Right forelimb (tissue), 1 donor: ENCODE measurements around the gene NOD2.

Source experiments
- DNase-seq: peaks from one replicate; pipeline ENCODE4 v3.0.0-alpha.2; 2018

NOD2 gene

DNA sequence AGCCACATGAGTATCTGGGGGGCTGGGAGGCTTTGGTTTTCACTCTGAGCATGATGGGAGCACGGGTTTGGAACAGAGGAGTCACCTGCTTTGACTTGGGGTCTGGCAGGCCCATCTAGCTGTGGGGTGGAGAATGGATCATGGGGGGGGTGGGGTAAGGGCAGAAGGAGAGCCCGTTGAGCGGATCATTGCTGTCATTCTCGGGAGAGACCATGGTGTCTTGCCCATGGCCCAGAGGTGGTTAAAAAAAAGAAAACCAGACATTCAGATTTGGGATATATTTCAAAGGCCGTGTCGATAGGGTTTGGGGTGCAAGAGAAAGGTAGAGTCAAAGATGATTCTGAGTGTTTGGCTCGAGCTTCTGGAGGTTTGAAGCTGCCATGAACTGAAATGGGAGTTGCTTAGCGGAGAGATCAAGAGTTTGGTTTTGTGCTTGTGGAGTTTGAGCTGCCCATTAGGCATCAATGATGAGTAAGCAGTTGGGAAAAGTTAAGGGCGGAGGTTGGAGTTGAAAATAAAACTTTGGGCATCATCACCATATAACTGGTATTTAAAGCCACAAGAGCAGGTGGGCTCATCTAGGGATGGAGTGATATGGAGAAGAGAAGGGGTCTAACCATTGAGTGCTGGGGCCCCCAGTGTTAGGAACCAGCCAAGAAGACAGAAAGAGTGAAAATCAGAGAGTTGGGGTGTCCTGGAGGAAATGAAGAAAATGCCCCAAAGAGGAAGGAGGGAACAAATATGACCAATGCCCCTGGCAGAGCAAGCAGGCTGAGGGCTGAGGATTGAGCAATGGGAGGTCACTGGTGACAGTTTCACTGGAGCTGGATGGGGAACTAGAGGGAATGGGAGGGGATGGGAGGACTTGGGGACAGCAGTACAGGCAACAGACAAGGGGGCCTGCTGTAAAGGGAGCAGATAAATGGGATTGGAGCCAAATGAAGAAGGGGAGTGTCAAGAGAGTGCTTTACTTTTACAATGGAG lies 1.9 kb downstream of the NOD2 start:
- no peak for DNase-seq

DNA sequence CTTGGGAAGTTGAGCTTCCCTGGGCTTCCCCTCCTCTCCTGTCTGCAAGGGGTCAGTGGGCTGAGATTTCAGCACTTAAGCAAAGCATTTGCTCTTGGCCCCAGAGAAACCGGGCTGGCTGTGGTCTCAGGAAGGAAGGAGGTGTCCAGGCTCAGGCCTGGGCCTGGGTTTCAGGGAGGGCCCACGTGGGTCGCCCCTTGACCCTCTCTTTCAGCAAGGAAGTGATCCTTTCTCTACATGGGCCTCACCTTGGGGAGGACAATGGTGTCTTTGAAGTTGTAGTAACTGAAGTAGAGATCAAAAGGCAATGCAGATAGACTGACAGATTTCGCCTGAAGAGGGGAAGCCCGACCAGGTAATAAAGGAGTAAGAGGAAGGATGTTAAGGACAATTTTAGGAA lies 2.7 kb downstream of the NOD2 start:
- no peak for DNase-seq

DNA sequence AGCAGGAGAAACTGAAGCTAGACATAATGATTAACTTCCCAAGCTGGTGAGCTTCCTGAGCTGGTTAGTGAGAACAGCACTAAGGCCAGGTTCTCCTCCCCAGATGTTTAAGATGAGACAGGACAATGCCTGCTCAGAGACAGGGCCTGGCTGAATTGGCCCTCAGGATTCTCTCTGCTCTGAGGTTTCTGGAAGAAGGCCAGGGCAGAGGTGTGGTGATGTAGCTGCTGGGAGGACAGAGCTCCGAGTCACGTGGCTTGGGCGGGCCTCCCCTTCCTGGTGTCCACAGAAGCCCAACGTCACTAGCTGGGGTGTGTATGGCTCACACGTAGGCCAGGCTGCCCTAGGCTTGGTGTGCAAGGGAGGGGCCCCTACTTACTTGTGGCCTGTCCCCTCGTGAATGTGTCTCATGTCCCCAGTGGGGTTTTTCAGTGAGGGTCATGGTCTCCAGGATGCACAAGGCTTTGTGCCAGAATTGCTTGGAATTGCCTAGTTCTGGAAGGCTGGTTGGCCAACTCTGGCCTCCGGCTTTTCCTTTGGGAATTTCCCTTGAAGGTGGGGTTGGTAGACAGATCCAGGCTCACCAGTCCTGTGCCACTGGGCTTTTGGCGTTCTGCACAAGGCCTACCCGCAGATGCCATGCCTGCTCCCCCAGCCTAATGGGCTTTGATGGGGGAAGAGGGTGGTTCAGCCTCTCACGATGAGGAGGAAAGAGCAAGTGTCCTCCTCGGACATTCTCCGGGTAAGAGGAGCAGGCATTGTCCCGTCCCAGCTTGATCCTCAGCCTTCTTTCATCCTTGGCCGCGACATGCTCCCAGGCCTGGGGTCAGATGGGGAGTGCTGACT lies 3.4 kb downstream of the NOD2 start:
- DNase-seq: no peak

DNA sequence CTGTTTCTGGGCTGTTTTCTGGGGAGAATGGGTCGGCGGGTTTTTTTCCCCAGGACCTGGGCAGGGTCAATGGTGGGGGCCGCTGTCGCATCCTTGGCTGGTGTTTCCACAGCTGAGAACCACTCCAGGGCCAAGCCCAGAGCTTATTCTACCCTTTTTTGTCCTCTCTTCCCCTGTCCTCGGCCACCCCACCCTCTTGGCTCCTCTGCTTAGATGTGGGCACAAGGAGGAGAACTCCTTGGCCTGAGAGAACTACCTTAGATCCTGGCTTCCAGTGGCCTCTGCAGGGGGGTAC lies 4.0 kb downstream of the NOD2 start:
- no peak for DNase-seq

DNA sequence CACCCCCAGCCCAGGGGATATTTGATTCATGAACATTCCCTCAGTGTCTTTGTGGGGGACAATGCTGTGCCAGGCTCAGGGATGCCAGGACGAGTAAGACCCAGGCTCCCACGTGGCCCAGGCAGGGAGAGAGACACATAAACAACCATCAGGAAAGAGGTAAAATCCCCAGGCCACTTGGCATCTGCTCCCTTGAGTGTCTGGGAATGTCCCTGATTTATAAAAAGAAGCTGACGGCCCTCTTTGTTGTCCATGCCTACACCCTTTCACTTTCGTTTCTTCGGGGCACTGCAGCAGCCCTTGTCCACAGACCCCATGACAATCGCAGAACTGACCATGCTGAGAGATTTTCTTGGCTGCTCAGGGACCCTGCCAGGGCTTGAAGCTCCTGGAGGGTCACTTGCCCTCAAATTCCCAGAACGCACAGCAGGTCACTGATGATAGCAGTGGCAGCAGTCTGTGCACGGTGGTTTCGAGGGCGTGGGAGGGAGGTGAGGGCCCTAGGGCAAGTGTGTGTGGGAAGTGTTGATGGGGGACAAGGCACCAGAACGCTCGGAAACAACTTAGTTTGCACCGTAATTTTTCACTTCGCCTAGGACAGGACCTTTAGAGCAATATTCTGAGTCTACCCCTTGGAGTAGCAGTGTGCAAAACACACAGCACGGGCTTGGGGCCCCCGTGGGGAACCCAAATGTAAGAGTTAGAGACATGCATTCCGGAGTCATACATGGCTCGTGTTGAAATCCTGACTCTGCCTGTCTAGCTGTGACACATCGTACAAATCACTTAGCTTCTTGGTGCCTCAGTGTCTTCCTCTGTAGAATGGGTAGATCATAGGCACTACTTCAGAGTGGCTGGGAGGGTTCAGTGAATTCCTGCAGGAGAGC lies 4.7 kb downstream of the NOD2 start:
- DNase-seq: no peak

DNA sequence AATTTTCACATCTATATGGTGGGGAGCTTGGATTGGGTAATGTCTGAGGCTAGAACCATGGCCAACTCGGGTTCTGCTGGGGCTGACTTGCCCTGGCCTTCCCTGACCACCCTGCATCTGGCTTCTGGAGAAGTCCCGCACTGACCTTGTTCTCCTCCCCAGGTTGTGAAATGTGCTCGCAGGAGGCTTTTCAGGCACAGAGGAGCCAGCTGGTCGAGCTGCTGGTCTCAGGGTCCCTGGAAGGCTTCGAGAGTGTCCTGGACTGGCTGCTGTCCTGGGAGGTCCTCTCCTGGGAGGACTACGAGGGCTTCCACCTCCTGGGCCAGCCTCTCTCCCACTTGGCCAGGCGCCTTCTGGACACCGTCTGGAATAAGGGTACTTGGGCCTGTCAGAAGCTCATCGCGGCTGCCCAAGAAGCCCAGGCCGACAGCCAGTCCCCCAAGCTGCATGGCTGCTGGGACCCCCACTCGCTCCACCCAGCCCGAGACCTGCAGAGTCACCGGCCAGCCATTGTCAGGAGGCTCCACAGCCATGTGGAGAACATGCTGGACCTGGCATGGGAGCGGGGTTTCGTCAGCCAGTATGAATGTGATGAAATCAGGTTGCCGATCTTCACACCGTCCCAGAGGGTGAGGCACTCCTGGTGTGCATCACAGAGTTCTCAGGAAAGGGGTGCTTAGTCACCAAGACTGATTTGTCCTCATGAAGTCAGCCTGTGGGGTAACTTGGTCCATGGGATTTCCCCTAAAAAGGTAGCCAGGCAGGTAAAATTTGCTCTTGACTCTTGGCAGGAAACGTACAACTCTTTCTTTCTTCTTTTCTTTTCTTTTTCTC lies 6.1 kb downstream of the NOD2 start:
- DNase-seq: peak; percentile 6

DNA sequence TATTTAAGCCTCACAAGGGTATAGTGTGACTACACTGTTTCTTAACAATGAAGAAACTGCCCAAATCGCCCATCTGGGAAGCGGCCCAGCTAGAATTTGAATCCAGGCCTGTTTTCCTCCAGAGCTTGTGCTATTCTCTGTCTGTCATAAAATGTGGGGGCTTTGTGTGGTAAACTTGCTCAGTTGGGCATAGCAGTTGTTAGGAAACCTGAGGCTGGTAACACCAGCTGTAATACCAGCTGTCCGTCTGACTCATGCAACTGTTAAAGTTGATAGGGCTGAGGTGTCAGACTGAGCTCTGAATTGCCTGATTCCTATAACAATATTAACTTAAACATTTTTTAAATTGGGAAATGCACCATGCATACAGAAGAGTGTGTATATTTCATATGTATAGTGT lies 9.3 kb downstream of the NOD2 start:
- no peak for DNase-seq

DNA sequence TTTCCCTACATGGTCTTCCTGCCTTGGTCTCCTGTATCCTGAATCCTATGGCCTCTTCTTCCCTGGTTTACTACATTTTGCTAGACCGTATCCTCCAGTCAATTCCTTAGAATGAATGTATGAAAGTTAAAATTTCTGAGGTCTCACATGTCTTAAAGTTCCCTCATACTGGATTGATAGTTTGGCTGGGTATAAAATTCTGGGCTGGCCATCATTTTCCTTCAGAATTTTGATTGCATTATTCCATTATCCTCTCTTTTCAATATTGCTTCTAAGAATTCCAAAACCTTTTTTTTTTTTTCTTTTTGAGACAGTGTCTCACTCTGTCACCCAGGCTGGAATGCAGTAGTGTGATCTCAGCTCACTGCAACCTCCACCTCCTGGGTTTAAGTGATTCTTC lies 10.8 kb downstream of the NOD2 start:
- no peak for DNase-seq

DNA sequence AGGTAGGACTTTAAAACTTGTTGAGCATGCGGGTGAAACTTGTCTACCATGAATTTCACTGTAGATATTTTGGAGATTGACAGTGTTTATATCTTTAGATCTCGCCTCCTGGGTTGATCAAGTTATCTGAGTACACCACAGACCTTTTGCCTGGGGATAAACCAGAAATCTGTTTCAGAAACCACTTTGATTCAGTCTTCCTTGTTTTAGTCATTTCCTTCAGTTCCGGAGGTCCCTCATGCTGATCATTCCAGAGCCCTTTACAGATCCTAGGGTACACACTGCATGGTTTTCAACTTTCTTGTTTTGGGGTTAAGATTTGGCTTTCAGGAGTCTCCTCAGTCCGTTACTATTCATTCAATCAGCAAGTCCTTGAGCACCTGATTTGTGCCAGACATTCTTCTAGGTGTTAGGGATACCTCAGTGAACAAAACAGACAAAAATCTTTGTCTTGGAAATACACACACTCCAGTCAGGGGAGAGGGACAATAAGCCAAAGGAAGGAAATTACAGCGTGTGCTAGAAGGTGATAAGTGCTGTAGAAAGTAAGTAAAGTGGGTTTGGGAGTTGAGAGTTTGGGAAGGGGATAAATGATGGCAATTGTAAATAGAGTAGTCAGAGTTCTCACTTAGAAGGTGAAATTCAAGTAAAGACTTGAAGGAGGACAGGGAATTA lies 12.2 kb downstream of the NOD2 start:
- DNase-seq: no peak

DNA sequence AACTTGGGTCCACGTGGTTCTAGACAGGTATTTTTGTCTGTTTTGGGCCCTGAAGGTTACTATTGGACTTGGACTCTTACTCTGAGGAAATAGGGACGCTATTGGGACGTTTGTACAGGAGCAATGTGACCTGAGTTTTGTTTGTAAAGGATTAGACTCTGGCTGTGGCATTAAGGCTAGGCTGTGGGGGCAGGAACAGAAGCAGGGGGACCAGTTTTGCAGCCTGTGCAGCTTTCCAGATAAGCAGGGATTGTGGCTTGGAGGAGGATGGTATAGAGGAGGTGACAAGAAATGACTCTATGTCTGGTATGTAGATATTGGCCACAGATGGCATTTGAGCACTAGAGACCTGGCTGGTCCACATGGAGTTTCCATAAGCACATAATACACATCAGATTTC lies 12.8 kb downstream of the NOD2 start:
- no peak for DNase-seq

DNA sequence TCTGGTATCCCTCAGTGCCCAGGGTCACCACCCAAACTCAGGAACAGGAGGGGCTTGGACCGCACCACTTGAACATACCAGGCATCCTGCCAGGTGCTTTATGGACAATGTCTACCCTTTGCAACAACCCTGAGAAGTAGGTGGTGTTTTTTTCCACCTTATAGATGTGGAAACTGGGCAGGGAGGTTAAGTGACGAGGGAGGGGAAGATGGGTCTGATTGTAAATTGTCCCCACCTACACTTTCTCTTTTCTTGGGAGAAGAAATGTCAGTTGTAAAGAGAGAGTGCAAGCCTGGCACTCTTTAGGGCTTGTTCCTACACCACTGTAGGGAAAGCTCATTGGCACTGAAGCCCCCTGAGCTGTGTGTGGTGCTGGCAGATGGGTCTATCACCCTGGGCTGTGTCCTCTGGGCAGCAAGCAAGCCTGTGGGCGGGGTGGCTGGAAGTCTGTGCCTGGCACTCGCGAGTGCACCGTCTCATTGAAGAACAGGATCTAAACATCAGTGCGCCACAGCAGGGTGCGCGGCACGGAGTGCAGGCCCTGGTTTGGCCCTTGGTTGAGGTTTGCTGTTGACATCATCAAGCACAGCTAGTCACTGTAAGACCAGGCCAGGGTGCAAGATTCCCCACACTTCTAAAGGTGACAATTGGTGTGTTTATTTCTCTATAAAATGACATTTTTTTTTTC lies 15.1 kb downstream of the NOD2 start:
- no peak for DNase-seq

DNA sequence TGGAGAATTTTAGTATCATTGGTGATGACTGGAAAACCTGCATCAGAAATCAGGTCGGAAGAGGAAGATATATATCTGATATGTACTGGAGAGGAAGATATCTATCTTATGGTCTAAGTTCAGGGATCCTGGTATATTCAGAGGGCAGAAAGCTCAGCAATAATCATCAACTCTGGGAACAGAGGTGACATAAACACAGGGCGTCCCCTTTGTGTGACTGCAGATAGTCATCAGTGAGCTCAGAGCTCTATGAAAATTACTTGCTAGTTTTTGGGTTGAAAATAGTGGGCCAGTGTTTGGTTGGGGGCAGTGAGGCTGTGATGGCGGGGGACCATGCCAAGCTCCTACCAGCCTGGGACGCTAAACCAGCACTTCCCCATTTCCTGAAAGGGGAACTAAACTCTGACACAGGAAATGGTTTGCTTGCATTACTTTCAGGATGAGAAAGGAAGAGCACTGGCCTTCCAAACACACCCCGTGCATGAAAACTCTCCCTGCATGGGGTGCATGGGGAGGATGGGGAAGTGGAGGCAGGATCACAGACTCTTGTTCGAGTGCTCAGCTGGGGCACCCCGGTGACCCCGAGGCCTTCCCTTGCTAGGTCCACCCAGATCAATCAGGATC lies 15.8 kb downstream of the NOD2 start:
- no peak for DNase-seq

DNA sequence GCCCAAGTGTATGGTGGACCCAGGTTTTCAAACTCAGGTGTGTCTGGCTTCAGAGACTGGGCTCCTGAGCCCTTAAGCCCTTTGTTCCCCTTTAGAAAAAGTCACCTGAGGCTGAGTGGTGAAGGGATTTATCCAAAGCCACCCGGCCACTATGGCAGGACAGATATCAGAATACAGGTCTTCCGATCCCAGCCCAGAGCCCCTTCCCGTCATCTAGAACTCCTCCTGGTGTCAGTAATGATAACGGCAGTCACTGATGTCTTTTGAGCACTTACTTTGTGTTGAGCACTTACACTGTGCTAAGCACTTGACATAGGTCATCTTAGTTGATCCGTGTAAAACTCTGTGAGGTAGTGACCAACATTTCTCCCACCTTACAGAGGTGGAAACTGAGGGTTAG lies 16.6 kb downstream of the NOD2 start:
- no peak for DNase-seq

DNA sequence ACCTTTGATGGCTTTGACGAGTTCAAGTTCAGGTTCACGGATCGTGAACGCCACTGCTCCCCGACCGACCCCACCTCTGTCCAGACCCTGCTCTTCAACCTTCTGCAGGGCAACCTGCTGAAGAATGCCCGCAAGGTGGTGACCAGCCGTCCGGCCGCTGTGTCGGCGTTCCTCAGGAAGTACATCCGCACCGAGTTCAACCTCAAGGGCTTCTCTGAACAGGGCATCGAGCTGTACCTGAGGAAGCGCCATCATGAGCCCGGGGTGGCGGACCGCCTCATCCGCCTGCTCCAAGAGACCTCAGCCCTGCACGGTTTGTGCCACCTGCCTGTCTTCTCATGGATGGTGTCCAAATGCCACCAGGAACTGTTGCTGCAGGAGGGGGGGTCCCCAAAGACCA lies 17.6 kb downstream of the NOD2 start:
- no peak for DNase-seq

DNA sequence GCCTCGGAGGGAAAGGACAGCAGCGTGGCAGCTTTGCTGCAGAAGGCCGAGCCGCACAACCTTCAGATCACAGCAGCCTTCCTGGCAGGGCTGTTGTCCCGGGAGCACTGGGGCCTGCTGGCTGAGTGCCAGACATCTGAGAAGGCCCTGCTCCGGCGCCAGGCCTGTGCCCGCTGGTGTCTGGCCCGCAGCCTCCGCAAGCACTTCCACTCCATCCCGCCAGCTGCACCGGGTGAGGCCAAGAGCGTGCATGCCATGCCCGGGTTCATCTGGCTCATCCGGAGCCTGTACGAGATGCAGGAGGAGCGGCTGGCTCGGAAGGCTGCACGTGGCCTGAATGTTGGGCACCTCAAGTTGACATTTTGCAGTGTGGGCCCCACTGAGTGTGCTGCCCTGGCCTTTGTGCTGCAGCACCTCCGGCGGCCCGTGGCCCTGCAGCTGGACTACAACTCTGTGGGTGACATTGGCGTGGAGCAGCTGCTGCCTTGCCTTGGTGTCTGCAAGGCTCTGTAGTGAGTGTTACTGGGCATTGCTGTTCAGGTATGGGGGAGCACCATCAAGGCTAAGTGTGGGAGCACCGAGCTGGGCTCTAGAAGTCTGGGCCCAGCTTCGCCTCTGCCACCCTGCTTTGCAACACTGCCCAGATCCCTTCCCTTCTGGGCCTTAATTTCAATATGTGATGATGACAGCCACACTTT lies 18.6 kb downstream of the NOD2 start:
- DNase-seq: peak; percentile 75

DNA sequence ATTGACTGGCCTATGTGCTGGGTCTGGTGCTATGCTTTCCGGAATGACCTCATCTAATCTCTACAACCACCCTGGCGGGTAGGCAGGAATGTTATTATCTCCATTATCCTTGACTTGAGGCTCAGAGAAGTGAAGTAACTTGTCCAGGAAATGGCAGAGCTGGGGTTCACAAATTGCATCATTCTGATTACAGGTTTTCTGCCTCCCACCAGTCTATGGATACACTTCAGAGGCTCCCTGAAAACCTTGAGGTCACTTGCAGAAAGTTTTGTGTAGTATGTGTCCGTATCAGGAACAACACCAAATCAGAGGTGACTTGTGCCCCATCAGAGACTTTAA lies 19.1 kb downstream of the NOD2 start:
- no peak for DNase-seq

DNA sequence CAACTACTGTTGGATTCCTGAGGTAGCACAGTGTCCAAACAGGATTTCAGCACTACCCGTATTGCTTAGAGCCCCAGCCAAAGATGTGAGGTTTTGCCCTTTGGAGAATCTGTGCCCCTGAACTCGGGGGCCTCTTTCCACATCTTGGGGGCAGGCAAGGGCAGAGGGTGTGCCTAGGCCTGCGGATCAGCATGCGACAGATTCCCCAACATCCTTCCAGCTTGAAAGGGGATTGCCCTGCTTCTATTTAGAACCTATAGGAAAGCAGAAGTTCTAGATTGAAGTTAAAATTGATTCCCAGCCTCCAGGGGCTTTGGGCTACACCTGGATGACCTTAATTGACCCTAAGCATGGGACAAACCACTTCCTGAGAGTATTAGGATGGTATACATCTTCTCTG lies 19.6 kb downstream of the NOD2 start:
- DNase-seq: no peak

DNA sequence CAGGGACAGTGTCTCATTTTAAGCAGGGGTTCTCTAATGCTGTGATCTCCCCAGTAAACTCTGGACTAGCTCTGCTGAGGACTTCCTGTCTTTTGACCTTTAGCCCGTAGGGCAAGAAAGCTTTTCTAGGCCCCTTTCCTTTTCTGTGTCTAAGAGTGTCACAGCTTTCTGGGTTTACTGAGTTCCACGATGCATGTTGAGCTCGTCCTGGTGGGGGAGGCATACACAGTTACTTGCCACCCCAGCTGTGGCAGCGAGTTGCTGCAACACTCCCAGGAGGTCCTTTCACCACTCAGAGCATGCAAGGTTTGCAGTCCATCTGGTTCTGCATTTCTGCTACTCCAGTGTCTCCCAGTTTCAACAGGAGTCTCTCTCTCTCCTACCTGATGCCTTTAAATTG lies 23.7 kb downstream of the NOD2 start:
- no peak for DNase-seq

DNA sequence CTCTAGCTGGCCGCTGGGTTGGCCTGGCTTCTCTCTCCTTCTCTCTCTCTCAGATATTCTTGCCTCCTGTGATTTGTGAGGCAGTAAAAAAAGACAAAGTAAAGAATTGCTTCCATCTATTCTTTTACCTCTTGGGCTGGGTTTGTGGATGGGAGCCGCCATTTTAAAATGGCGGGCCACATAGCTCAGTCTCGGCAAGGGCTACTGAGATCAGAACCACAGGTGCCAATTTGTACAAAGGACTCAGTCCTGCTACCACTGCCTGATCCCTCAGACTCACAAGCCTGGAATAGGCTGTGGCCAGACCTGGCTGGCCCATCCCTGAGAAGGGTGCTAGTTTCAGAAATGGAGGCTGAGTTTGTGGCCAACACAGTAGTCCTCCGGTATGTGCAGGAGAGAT lies 24.1 kb downstream of the NOD2 start:
- no peak for DNase-seq
